ENCODE measurements around the gene TECTA. TPM values are rescaled to one million over a fixed set of nuclear protein-coding genes. Genes with fewer than 3 reads are reported as not detected.

TECTA gene
- total and polyA plus RNA-seq, 2 of the 8 experiments (the other 6 are each of a cell fraction or from before 2014, with no cell fraction given): 0.59 to 1.0 TPM

DNA sequence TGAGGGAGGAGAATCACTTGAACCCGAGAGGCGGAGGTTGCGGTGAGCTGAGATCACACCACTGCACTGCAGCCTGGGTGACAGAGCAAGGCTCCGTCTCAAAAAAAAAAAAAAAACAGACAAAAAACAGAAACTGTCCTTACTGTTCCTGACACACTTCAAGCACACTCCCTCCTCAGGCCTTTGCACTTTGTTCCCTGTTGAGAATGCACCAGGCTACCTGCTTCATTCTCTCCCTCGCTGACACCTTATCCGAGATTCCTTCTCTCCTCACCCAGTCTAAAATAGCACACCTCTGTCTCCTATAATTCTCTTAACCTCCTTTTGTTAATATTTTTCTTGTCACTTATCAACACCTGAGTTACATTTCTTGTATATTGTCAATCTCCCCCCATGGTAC is 32.3 kb upstream of the TECTA start:
- no peak overlapping the region for H2AK5ac ChIP-seq (ENCODE audit: low read depth, low read length)
- H2AFZ ChIP-seq (ENCODE audit: low read length): no peak overlapping the region
- no peaks in the 10 kb centered on the region for H4K20me1 ChIP-seq (replicated peaks in 1 of 2; ENCODE audit: control insufficient read depth in 1 of 2, insufficient read depth in 2 of 2, low read length in 2 of 2)
- no peak overlapping the region for H3K4ac ChIP-seq (replicated peaks; ENCODE audit: insufficient read length, low read depth, low read length)
- no peak overlapping the region for H3K18ac ChIP-seq (ENCODE audit: extremely low read depth, low read length)
- no peaks in the 10 kb centered on the region for H3K9me3 ChIP-seq (ENCODE audit: insufficient read depth in 2 of 2, low read depth in 1 of 2, low read length in 1 of 2)
- DNase-seq (ENCODE audit: low read depth in 1 of 2, low spot score in 2 of 2): no peak
- peaks cover 0 to 6% (median 1%) of the 10 kb centered on the region in 4 experiments; a peak in 4 of 8 replicates for H3K36me3 ChIP-seq (ENCODE audit: control insufficient read depth in 2 of 4, insufficient read depth in 4 of 4, low read length in 3 of 4)
- no peak overlapping the region for H2BK20ac ChIP-seq (ENCODE audit: low read length)
- WGBS, 2 experiments (ENCODE audit: extremely low coverage in 1 of 2, insufficient coverage in 1 of 2, insufficient read length in 1 of 2, insufficient replicate concordance in 2 of 2, low coverage in 1 of 2, low lambda C conversion rate in 2 of 2, missing lambda C conversion rate in 1 of 2): 99% methylated on average over 5 of the region's 6 CpGs; no CpG with 5 or more reads in 1 of the 2 experiments
- no peak overlapping the region for H3K4me3 ChIP-seq (ENCODE audit: extremely low read depth in 1 of 4, insufficient read depth in 2 of 4, low read depth in 3 of 4, low read length in 4 of 4)
- ChIA-PET CTCF (ENCODE audit: partially characterized antibody) (interaction anchor here (0.7 to 1.5 kb wide), 4 partner anchors 21 to 766 kb away, joined by 3 to 8 read pairs (median 4); no protein-coding TSS in a partner anchor), POLR2A (ENCODE audit: partially characterized antibody) (no interaction called here)
- no peak overlapping the region for H2BK12ac ChIP-seq (ENCODE audit: low read depth, low read length)
- no peak overlapping the region for H3K4me2 ChIP-seq (ENCODE audit: insufficient read depth in 1 of 2, low read depth in 2 of 2, low read length in 2 of 2)
- FAIRE-seq: no peak
- H4K8ac ChIP-seq (ENCODE audit: extremely low read depth, insufficient read depth, low read length): no peak overlapping the region
- no peak overlapping the region for H4K5ac ChIP-seq (ENCODE audit: insufficient read length, low read depth, low read length)
- H3K79me2 ChIP-seq (ENCODE audit: control insufficient read depth in 1 of 2, insufficient read depth in 2 of 2, low read length in 2 of 2): no peaks in the 10 kb centered on the region
- no peaks in the 10 kb centered on the region for H3K27me3 ChIP-seq (replicated peaks in 1 of 4; ENCODE audit: control insufficient read depth in 3 of 4, extremely low read depth in 1 of 4, insufficient read depth in 3 of 4, low read length in 3 of 4)
- peaks cover 0 to 4% (median 3%) of the 10 kb centered on the region in 4 experiments; a peak in 3 of 7 replicates for H3K4me1 ChIP-seq (replicated peaks in 1 of 4; ENCODE audit: control insufficient read depth in 3 of 4, insufficient read depth in 4 of 4, low read length in 3 of 4)
- H3K23ac ChIP-seq (ENCODE audit: insufficient read length): no peak overlapping the region
- H3K56ac ChIP-seq (replicated peaks; ENCODE audit: insufficient read length, low read depth, low read length): no peak overlapping the region
- no peak overlapping the region for H4K91ac ChIP-seq (replicated peaks; ENCODE audit: insufficient read length, low read length)
- no peak overlapping the region for H2BK5ac ChIP-seq (ENCODE audit: low read depth, low read length)
- H3K79me1 ChIP-seq (ENCODE audit: low read depth, low read length): no peaks in the 10 kb centered on the region
- no peak overlapping the region for H2BK15ac ChIP-seq (ENCODE audit: low read length)
- no peak overlapping the region for H2BK120ac ChIP-seq (replicated peaks; ENCODE audit: low read depth, low read length)
- H3K23me2 ChIP-seq (ENCODE audit: low read depth, low read length): no peaks in the 10 kb centered on the region
- no peak overlapping the region for H3K9ac ChIP-seq (replicated peaks in 1 of 4; ENCODE audit: extremely low read depth in 1 of 4, low read depth in 3 of 4, low read length in 3 of 4)
- no peak overlapping the region for H3K14ac ChIP-seq (ENCODE audit: insufficient read length)
- no peak overlapping the region for H3K27ac ChIP-seq (ENCODE audit: low read depth, low read length)
- TF ChIP-seq GABPA (IDR thresholded peaks at IDR 0.05; ENCODE audit: borderline replicate concordance, insufficient read depth, low read length) (no peak), KDM4A (IDR thresholded peaks at IDR 0.05; ENCODE audit: low read depth, low read length, severe bottlenecking) (no peak), SP4 (IDR thresholded peaks at IDR 0.05; ENCODE audit: low read length) (no peak), RXRA (IDR thresholded peaks at IDR 0.05; ENCODE audit: insufficient read depth, low read depth, low read length) (no peak), CTCF (IDR thresholded peaks at IDR 0.05; ENCODE audit: control extremely low read depth in 1 of 3, insufficient read depth in 1 of 3, low read depth in 1 of 3, low read length in 3 of 3) (no peak), FOSL1 (IDR thresholded peaks at IDR 0.05; ENCODE audit: insufficient read depth, low read depth, low read length) (no peak), SAP30 (IDR thresholded peaks at IDR 0.05; ENCODE audit: insufficient read depth, insufficient replicate concordance, low read length) (no peak), KDM1A (IDR thresholded peaks at IDR 0.05; ENCODE audit: borderline replicate concordance, low read length) (no peak)
- TF ChIP-seq, protein P1, sequence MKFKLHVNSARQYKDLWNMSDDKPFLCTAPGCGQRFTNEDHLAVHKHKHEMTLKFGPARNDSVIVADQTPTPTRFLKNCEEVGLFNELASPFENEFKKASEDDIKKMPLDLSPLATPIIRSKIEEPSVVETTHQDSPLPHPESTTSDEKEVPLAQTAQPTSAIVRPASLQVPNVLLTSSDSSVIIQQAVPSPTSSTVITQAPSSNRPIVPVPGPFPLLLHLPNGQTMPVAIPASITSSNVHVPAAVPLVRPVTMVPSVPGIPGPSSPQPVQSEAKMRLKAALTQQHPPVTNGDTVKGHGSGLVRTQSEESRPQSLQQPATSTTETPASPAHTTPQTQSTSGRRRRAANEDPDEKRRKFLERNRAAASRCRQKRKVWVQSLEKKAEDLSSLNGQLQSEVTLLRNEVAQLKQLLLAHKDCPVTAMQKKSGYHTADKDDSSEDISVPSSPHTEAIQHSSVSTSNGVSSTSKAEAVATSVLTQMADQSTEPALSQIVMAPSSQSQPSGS (IDR thresholded peaks at IDR 0.05; ENCODE audit: low read length): no peak

Measured in H1 (cell line).